H9 (cell line): ENCODE results near the gene FN1. TPM values are rescaled to one million over a fixed set of nuclear protein-coding genes. Genes with fewer than 3 reads are reported as not detected.

ENCODE experiments used
- DNase-seq: peaks from one replicate; pipeline ENCODE4 v3.0.0-alpha.2; 2017
- H2AFZ ChIP-seq: one replicate; pipeline ENCODE4 v1.6.1; 2013; ENCODE audit warnings: mild to moderate bottlenecking, low read length, control low read depth, moderate library complexity
- H2AK5ac ChIP-seq: 2 replicates; pipeline ENCODE4 v1.6.1; 2013; ENCODE audit warnings: low read length, control low read depth, mixed read lengths; ENCODE audit not compliant: insufficient read length
- H2BK120ac ChIP-seq: one replicate; pipeline ENCODE4 v1.6.1; 2013; ENCODE audit warnings: low read depth, mild to moderate bottlenecking, low read length, control low read depth, inconsistent platforms; ENCODE audit not compliant: poor library complexity, severe bottlenecking
- H2BK12ac ChIP-seq: 2 replicates; pipeline ENCODE4 v1.6.1; 2013; ENCODE audit warnings: low read length, control low read depth, mixed read lengths, low read depth; ENCODE audit not compliant: insufficient read length
- H2BK15ac ChIP-seq: 2 replicates; pipeline ENCODE4 v1.6.1; 2013; ENCODE audit warnings: low read depth, low read length, control low read depth
- H2BK20ac ChIP-seq: one replicate; pipeline ENCODE4 v1.6.1; 2013; ENCODE audit warnings: low read depth, mild to moderate bottlenecking, low read length, control low read depth, inconsistent platforms; ENCODE audit not compliant: poor library complexity, severe bottlenecking
- H2BK5ac ChIP-seq: 2 replicates; pipeline ENCODE4 v1.6.1; 2013; ENCODE audit warnings: low read length, control low read depth, mixed read lengths; ENCODE audit not compliant: insufficient read length
- H3K14ac ChIP-seq: 2 replicates; pipeline ENCODE4 v1.6.1; 2013; ENCODE audit warnings: low read length, control low read depth; ENCODE audit not compliant: insufficient read depth
- H3K18ac ChIP-seq: 2 replicates; pipeline ENCODE4 v1.6.1; 2013; ENCODE audit warnings: low read depth, mild to moderate bottlenecking, mixed read lengths, low read length, control low read depth; ENCODE audit not compliant: insufficient read length
- H3K23ac ChIP-seq: 2 replicates; pipeline ENCODE4 v1.6.1; 2013; ENCODE audit warnings: low read length, control low read depth, mixed read lengths, low read depth; ENCODE audit not compliant: insufficient read length
- H3K23me2 ChIP-seq: 2 replicates; pipeline ENCODE4 v1.6.1; 2013; ENCODE audit warnings: low read depth, mild to moderate bottlenecking, mixed read lengths, low read length, control low read depth; ENCODE audit not compliant: insufficient read length, poor library complexity, severe bottlenecking
- H3K27ac ChIP-seq: 2 replicates; pipeline ENCODE4 v1.5.1; 2013; ENCODE audit warnings: low read length, control low read depth, mixed read lengths, low read depth; ENCODE audit not compliant: insufficient read length
- H3K27me3 ChIP-seq: 2 replicates; pipeline ENCODE4 v1.6.1; 2013; ENCODE audit warnings: low read length, control low read depth, inconsistent platforms; ENCODE audit not compliant: insufficient read depth
- H3K4ac ChIP-seq: 2 replicates; pipeline ENCODE4 v1.6.1; 2013; ENCODE audit warnings: low read depth, mild to moderate bottlenecking, control low read depth, inconsistent platforms, low read length, moderate library complexity
- H3K4me1 ChIP-seq: 2 replicates; pipeline ENCODE4 v1.6.1; 2013; ENCODE audit warnings: low read length, control low read depth, inconsistent platforms; ENCODE audit not compliant: insufficient read depth
- H3K4me2 ChIP-seq: 2 replicates; pipeline ENCODE4 v1.6.1; 2013; ENCODE audit warnings: low read length, control low read depth, mixed read lengths; ENCODE audit not compliant: insufficient read length, insufficient read depth
- H3K56ac ChIP-seq: 2 replicates; pipeline ENCODE4 v1.6.1; 2013; ENCODE audit warnings: low read depth, mild to moderate bottlenecking, mixed read lengths, low read length, control low read depth; ENCODE audit not compliant: insufficient read length
- H3K79me1 ChIP-seq: 2 replicates; pipeline ENCODE4 v1.6.1; 2013; ENCODE audit warnings: low read depth, mild to moderate bottlenecking, moderate library complexity, low read length, control low read depth, inconsistent platforms; ENCODE audit not compliant: insufficient read depth, poor library complexity, severe bottlenecking
- H3K79me2 ChIP-seq: 2 replicates; pipeline ENCODE4 v1.6.1; 2013; ENCODE audit warnings: low read length, control low read depth, inconsistent platforms; ENCODE audit not compliant: insufficient read depth
- H3K9ac ChIP-seq: 2 replicates; pipeline ENCODE4 v1.6.1; 2013; ENCODE audit warnings: low read length, control low read depth, mixed read lengths; ENCODE audit not compliant: insufficient read length; ENCODE audit errors: extremely low read depth
- H3K9me3 ChIP-seq: one replicate; pipeline ENCODE4 v1.6.1; 2013; ENCODE audit warnings: low read depth, low read length, inconsistent platforms; ENCODE audit not compliant: control insufficient read depth
- H3T11ph ChIP-seq: one replicate; pipeline ENCODE4 v1.6.1; 2013; ENCODE audit warnings: mild to moderate bottlenecking, low read length, control low read depth, inconsistent platforms
- H4K20me1 ChIP-seq: one replicate; pipeline ENCODE4 v1.6.1; 2013; ENCODE audit not compliant: control insufficient read depth, insufficient read length, insufficient read depth
- H4K5ac ChIP-seq: 2 replicates; pipeline ENCODE4 v1.6.1; 2013; ENCODE audit warnings: low read depth, mild to moderate bottlenecking, mixed read lengths, low read length, control low read depth; ENCODE audit not compliant: insufficient read length
- H4K8ac ChIP-seq: replicated peaks from 2 replicates; pipeline ENCODE4 v1.6.1; 2013; ENCODE audit warnings: low read length, control low read depth, mixed read lengths, low read depth; ENCODE audit not compliant: insufficient read length
- H4K91ac ChIP-seq: 2 replicates; pipeline ENCODE4 v1.6.1; 2013; ENCODE audit warnings: low read depth, mild to moderate bottlenecking, moderate library complexity, mixed read lengths, low read length, control low read depth; ENCODE audit not compliant: insufficient read length
- H3K27ac Mint-ChIP-seq, 3 experiments: 2 replicates in 2 of 3; 3 replicates in 1 of 3; pipeline ENCODE4 v1.8.0; 2020 to 2021; ENCODE audit warnings: mixed read lengths in 3 of 3, mild to moderate bottlenecking in 1 of 3, moderate library complexity in 1 of 3
- H3K27me3 Mint-ChIP-seq: 2 replicates; pipeline ENCODE4 v1.8.0; 2021; ENCODE audit warnings: low read depth, mild to moderate bottlenecking, moderate library complexity, mixed read lengths
- H3K36me3 Mint-ChIP-seq, 3 experiments: 2 replicates in 2 of 3; 3 replicates in 1 of 3; pipeline ENCODE4 v1.8.0; 2020 to 2021; ENCODE audit warnings: low read depth in 3 of 3, mixed read lengths in 3 of 3; ENCODE audit not compliant: insufficient read depth in 1 of 3
- H3K4me1 Mint-ChIP-seq, 2 experiments: 2 replicates each; pipeline ENCODE4 v1.8.0; 2020; ENCODE audit warnings: mixed read lengths in 2 of 2
- H3K4me3 Mint-ChIP-seq, 2 experiments: 2 replicates in 1 of 2; 3 replicates in 1 of 2; pipeline ENCODE4 v1.8.0; 2020 to 2021; ENCODE audit warnings: mild to moderate bottlenecking in 2 of 2, mixed read lengths in 2 of 2, moderate library complexity in 1 of 2
- H3K9me3 Mint-ChIP-seq, 2 experiments: 2 replicates in 1 of 2; 3 replicates in 1 of 2; pipeline ENCODE4 v1.8.0; 2020; ENCODE audit warnings: mild to moderate bottlenecking in 2 of 2, mixed read lengths in 2 of 2, moderate library complexity in 1 of 2
- WGBS: extraction: QIAGEN DNeasy Blood & Tissue Kit; methylation state at CpG from one replicate; pipeline ENCODE4 v1.1.7; 2013; ENCODE audit warnings: missing lambda C conversion rate, low lambda C conversion rate, mixed read lengths; ENCODE audit not compliant: insufficient read length; ENCODE audit errors: extremely low coverage; 5-methylcytosine and 5-hydroxymethylcytosine counted together
- total RNA-seq: library from RNA; stranded (reverse); gene quantifications from 2 replicates; pipeline ENCODE4 v1.2.1, GENCODE V29; 2021
- TF ChIP-seq, protein P1 (sequence below): fragments of 200-600 bp; sonication (generic); conservative IDR thresholded peaks from 3 replicates; pipeline ENCODE4 v1.8.0; 2021; ENCODE audit warnings: antibody characterized with exemption, mild to moderate bottlenecking

Gene FN1
- total RNA-seq, 1 experiment from 2014 or later = 56.0 TPM

GRCh38 chr2:215404348-215405012 lies 31.4 kb downstream of the FN1 start:
- Histone ChIP-seq H4K20me1 (no peaks in the 10 kb centered on the region), H3K79me2 (no peaks in the 10 kb centered on the region), H2BK120ac (no peak overlapping the region), H2BK12ac (no peak overlapping the region), H3K14ac (no peak overlapping the region), H3K27ac (no peak overlapping the region), H3K23me2 (no peaks in the 10 kb centered on the region), H4K8ac (no peak overlapping the region), H2BK20ac (no peak overlapping the region), H2AFZ (no peak overlapping the region), H3K9ac (no peak overlapping the region), H3T11ph (no peak overlapping the region), H2BK5ac (no peak overlapping the region), H2AK5ac (no peak overlapping the region), H3K18ac (no peak overlapping the region), H3K27me3 (no peaks in the 10 kb centered on the region), H2BK15ac (no peak overlapping the region), H3K79me1 (no peaks in the 10 kb centered on the region), H3K4me2 (no peak overlapping the region), H4K91ac (no peak overlapping the region), H3K4ac (no peak overlapping the region), H3K9me3 (no peaks in the 10 kb centered on the region), H3K23ac (no peak overlapping the region), H4K5ac (no peak overlapping the region), H3K4me1 (no peaks in the 10 kb centered on the region), H3K56ac (no peak overlapping the region)
- no peaks in the 10 kb centered on the region for H3K4me1 Mint-ChIP-seq
- no peak for DNase-seq
- no peak overlapping the region; a peak in 1 of 7 replicates for H3K27ac Mint-ChIP-seq
- TF ChIP-seq, protein P1, sequence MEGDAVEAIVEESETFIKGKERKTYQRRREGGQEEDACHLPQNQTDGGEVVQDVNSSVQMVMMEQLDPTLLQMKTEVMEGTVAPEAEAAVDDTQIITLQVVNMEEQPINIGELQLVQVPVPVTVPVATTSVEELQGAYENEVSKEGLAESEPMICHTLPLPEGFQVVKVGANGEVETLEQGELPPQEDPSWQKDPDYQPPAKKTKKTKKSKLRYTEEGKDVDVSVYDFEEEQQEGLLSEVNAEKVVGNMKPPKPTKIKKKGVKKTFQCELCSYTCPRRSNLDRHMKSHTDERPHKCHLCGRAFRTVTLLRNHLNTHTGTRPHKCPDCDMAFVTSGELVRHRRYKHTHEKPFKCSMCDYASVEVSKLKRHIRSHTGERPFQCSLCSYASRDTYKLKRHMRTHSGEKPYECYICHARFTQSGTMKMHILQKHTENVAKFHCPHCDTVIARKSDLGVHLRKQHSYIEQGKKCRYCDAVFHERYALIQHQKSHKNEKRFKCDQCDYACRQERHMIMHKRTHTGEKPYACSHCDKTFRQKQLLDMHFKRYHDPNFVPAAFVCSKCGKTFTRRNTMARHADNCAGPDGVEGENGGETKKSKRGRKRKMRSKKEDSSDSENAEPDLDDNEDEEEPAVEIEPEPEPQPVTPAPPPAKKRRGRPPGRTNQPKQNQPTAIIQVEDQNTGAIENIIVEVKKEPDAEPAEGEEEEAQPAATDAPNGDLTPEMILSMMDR = no peak
- WGBS = no CpG with 5 or more reads among the region's 8 CpGs
- no peak overlapping the region for H3K4me3 Mint-ChIP-seq
- H3K27me3 Mint-ChIP-seq = no peaks in the 10 kb centered on the region
- H3K9me3 Mint-ChIP-seq = no peaks in the 10 kb centered on the region
- peaks cover 0 to 27% (median 0%) of the 10 kb centered on the region in 3 experiments; a peak in 4 of 7 replicates for H3K36me3 Mint-ChIP-seq
